GM12878 (cell line): ENCODE measurements around the gene OPN3.

Source experiments
- CTCF ChIP-seq, 3 experiments: IDR thresholded peaks in 2 of 3; conservative IDR thresholded peaks in 1 of 3; 2 replicates each; pipeline ENCODE4 v1.5.1; 2011; ENCODE audit warnings: low read depth in 3 of 3, low read length in 3 of 3, mild to moderate bottlenecking in 3 of 3, control low read depth in 2 of 3, moderate library complexity in 2 of 3, inconsistent platforms in 1 of 3, mixed read lengths in 1 of 3; ENCODE audit not compliant: control insufficient read depth in 2 of 3, insufficient read depth in 1 of 3; ENCODE audit errors: extremely low read depth in 1 of 3
- EZH2 ChIP-seq: IDR thresholded peaks from 2 replicates; pipeline ENCODE4 v1.6.1; 2012; ENCODE audit warnings: low read depth, mild to moderate bottlenecking, control low read depth, inconsistent platforms, low read length, borderline replicate concordance; ENCODE audit not compliant: control insufficient read depth
- FOS ChIP-seq: IDR thresholded peaks from 3 replicates; pipeline ENCODE4 v1.6.1; 2011; ENCODE audit warnings: borderline replicate concordance; ENCODE audit not compliant: insufficient read length; ENCODE audit errors: extremely low read depth
- JUND ChIP-seq: IDR thresholded peaks from 2 replicates; pipeline ENCODE4 v1.6.1; 2012; ENCODE audit warnings: low read depth, mild to moderate bottlenecking, low read length, improper control_type of control experiment, moderate library complexity
- NRF1 ChIP-seq: conservative IDR thresholded peaks from 2 replicates; pipeline ENCODE4 v1.6.1; 2011; ENCODE audit warnings: mild to moderate bottlenecking, low read depth, low read length, improper control_type of control experiment
- POLR2A ChIP-seq: IDR thresholded peaks from 2 replicates; pipeline ENCODE4 v1.6.1; 2011; ENCODE audit warnings: low read depth, mild to moderate bottlenecking, low read length
- SMAD1 ChIP-seq: fragments of 450-650 bp; IDR thresholded peaks from 2 replicates; pipeline ENCODE4 v1.6.1; 2018; ENCODE audit warnings: mild to moderate bottlenecking, low read depth; ENCODE audit not compliant: partially characterized antibody
- ZZZ3 ChIP-seq: IDR thresholded peaks from 2 replicates; pipeline ENCODE4 v1.6.1; 2011; ENCODE audit warnings: low read depth; ENCODE audit not compliant: control insufficient read depth, insufficient read length

DNA sequence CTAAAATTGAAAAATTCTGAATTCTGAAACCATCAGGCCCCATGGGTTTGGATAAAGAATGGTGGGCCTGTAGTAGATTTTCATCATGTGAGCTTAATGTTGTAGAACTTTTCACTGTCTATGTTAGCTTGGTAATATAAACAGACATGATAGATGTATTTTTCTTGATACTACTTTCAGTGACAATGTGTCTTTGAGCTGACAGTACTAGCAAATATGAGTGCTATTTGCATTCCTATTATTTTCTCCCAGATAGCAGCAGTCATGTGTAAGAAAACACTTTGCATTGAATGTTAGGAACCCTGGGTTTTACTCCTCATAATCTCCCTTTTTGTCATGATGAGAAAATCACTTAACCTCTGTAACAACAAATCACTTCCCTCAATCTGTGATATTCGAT is 89.9 kb downstream of the OPN3 start:
- TF ChIP-seq NRF1 (no peak), FOS (no peak), CTCF (IDR thresholded peaks at IDR 0.05 in 2 of 3, conservative IDR thresholded peaks at IDR 0.05 in 1 of 3; ENCODE audit: control insufficient read depth in 2 of 3, extremely low read depth in 1 of 3, insufficient read depth in 1 of 3, low read depth in 3 of 3, low read length in 3 of 3) (no peak), EZH2 (no peak), POLR2A (no peak), JUND (no peak), SMAD1 (no peak), ZZZ3 (no peak)
